GM19455 (cell line): ENCODE measurements around the gene OXSR1.
"Not testable (repeated sequence)": the region's sequence is repeated elsewhere in the genome, so short reads cannot be mapped to it uniquely, and the experiment has no call there.

ENCODE experiments used
- ATAC-seq: cut with Tn5 transposase; IDR thresholded peaks from one replicate; pipeline ENCODE4 v1.9.1; 2021; ENCODE audit not compliant: unreplicated experiment

Gene OXSR1

DNA sequence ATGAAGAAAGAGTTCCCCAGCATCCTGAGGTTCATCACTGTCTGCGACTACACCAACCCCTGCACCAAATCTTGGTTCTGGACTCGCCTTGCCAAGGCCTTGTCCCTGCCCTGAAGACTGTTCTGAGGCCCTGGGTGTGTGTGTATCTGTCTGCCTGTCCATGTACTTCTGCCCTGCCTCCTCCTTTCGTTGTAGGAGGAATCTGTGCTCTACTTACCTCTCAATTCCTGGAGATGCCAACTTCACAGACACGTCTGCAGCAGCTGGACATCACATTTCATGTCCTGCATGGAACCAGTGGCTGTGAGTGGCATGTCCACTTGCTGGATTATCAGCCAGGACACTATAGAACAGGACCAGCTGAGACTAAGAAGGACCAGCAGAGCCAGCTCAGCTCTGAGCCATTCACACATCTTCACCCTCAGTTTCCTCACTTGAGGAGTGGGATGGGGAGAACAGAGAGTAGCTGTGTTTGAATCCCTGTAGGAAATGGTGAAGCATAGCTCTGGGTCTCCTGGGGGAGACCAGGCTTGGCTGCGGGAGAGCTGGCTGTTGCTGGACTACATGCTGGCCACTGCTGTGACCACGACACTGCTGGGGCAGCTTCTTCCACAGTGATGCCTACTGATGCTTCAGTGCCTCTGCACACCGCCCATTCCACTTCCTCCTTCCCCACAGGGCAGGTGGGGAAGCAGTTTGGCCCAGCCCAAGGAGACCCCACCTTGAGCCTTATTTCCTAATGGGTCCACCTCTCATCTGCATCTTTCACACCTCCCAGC is 24.0 kb upstream of the OXSR1 start:
- no peak for ATAC-seq

DNA sequence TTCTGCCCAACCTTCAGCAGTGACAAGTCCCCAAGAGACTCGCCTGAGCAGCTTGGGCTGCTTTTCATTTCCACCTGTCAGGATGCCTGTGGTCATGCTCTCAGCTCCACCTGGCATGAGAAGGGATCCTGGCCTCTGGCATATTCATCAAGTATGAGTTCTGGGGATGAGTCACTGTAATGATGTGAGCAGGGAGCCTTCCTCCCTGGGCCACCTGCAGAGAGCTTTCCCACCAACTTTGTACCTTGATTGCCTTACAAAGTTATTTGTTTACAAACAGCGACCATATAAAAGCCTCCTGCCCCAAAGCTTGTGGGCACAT is 23.4 kb upstream of the OXSR1 start:
- ATAC-seq = no peak

DNA sequence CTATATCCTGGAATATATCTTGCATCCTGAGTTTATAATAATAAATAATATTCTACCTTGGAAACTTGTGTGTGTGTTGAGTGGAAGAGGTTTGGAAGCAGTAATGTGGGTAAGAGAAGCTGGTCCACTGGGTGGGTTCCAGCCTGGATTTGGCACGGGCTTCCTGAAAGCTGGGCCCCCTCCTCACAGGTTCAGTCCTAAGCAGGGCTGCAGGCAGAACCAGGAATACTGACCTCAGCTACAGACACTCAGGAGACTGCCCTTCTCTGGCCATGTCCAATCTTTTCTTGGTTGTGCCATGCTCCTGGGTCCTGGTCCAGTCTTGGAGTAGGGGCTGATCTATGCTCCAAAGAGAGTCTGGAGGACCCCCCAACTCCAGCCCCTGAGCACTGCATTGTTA is 22.4 kb upstream of the OXSR1 start:
- no peak for ATAC-seq

DNA sequence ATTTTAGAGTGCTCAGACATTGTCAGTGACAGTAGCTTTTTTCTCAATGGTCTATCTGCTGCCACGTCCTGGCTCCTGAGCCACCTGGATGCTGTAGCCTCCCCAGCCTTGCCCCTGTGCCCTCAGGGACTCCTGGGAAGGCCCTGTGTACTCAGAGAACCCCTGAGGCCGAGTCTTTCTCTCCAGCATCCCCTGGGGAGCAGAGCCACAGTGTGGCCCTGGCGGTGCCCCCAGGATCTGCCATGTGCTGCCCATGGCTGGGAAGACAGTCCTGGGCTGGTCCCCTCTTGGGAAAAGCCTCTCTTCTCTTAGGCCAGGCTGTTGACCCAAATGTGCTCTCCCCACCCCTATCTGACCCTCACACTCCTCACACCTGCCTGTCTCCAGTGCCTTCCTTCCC is 21.8 kb upstream of the OXSR1 start:
- no peak for ATAC-seq

DNA sequence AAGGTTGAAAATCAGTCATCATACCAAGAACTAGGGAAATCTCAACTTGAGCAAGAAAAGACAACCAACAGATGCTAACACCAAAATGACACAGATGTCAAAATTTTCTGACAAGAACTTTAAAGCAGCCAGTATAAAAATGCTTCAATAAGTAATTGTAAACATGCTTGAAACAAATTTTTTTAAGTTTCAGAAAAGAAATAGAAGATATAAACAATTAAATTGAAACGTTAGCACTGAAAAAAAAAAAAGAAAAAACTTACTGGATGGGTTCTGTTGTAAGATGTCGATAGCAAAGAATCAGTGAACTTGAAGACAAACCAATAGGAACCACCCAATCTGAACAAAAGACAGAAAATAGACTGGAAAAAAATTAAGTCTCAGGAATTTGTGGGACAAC is 18.8 kb upstream of the OXSR1 start:
- ATAC-seq = no peak

DNA sequence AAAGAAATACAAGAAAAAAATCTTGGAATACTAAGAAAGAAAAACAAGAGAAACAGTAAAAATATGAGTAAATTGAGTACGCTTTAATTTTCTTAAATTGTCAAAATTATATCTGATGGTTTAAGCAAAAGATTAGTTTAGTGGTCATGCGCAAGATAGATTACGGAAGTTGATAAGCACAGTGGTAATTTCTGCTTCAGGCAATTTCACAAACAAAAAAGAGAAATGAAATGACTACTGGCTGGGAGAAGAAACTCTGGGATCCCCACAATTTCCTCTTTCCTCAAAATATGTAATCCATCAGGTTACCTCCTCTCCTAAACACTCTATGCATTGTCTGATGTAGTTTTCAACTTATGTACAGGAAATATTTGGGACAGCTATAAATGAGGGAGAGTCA is 17.9 kb upstream of the OXSR1 start:
- ATAC-seq = no peak

DNA sequence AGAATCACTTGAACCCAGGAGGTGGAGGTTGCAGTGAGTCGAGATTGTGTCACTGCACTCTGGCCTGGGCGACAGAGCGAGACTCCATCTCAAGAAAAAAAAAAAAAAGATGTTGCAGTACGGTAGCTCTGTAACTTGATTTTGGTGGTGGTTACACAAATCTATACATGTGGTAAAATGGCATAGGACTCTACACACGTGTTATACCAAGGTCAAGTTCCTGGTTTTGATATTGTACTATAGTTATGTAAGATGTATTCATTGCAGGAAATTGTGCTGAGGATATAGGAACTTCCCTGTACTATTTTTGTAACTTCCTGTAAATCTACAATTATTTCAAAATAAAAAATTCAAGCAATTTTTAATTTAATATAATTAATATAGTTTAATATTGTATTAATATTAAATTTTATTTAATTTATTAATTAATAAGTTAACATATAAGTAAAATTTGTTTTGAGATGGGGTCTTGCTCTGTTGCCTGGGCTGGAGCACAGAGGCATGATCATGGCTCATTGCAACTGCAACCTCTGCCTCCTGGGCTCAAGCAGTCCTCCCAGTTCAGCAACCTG is 16.9 kb upstream of the OXSR1 start:
- no peak for ATAC-seq

DNA sequence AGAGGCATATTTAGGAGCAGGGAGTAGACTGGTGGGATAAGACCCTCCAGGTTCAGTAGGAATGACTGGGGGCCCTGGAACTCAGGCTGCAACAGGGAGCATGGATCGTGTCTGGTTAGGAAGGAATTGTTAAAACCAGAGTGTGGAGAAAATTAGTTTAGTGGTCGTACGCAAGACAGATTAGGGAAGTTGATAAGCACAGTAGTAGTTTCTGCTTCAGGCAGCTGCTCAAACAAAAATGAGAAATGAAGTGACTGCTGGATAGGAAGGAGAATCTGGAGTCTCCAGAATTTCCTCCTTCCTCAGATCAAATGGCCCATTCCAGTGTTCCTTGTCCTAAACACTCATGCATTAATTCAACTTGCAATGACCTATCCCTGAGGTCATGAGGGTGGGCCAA is 15.6 kb upstream of the OXSR1 start:
- no peak for ATAC-seq

DNA sequence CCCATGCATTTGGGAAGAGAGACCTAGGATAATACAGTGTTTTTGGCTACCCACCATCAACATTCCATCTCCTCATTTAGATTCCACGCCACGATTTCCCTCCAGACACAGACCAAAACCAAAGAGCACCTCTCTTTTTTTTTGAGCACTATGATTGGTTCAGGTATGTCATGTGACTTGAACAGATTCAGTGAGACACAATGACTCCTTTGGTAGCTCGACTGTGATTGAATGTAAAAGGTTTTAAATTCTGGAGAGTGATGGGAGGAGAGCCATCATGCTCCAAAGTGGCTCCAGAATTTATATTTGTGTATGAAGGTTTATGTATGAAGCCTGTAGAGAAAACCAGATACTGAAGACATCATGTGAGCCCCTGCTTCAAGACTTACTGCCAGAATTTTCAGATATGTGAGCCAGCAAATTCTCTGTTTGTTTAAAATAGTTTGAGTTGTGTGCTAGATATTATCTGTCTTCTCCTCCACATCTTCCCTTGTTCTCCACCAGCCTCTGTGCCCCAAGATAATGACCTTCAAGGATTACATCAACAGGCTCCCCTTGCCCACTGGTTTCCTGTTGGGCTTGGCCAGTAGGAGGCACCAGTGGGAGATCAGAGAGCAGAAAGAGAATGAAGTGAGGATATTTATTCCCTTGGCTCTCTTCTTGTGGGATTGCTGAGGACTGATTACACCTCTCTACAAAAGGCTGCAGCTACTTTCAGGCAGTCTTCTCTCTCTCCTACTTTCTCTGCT is 14.4 kb upstream of the OXSR1 start:
- no peak for ATAC-seq

DNA sequence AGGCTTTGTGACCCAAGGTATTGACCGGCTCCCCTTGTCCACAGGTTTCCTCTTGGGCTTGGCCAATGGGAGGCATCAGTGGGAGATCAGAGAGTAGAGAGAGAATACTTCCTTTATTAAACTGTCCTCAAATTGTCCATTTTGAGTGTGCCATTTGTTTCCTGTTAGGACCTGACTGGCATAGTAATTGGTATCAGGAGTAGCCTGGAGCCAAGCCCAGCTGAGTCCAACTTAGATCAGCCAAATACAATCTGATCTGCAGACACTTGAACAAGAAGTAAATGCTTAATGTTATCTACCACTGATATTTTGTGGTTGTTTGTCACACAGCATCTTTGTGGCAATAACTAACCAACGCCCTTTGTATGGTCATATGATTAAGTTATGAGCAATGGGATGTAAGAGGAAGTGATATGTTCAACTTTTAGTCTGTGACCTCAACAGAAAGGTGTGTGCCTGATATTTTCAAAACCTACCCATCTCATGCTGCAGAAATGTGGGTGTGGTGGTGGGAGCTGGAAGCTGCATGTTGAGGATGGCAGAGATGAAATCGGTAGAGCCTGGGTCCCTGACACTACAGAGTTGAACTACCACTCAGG is 13.6 kb upstream of the OXSR1 start:
- no peak for ATAC-seq

DNA sequence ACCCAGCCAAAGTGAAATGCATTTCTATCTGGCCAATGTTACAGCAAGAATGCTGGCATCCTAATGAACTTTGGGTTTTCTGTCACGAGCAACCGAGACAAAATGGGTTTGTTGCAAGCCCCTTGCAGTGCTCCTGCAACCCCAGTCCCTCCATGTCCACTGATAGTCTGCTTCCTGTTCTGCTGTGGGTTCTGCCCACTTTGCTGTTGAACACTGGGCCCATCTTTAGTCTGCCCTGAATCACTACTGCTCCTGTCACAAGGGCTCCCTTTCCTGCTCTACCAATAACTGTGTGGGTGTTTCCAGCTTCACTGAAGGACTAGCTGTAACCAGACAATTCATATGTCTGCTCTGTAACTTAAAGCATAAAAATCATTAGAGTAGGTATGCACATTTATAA is 12.7 kb upstream of the OXSR1 start:
- ATAC-seq = no peak

DNA sequence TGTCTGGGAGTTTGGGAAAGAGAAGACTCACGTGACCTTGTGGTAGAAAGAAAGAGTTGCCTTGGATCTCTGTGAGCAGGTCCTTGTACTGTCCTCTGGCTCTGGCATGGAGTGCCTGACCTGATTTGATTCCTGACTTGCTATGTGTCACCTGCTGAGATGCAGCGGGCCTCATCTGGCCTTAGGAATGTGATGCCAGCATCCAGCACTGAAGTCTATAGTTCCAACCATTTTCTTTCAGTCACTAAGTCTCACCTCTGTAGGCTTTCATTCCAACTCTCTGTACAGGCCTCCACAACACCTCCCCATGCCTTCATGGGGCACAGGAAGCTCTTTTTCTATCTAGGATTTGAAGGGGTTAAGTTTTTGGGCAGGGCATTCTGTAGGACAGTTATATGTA is 12.1 kb upstream of the OXSR1 start:
- ATAC-seq = no peak

DNA sequence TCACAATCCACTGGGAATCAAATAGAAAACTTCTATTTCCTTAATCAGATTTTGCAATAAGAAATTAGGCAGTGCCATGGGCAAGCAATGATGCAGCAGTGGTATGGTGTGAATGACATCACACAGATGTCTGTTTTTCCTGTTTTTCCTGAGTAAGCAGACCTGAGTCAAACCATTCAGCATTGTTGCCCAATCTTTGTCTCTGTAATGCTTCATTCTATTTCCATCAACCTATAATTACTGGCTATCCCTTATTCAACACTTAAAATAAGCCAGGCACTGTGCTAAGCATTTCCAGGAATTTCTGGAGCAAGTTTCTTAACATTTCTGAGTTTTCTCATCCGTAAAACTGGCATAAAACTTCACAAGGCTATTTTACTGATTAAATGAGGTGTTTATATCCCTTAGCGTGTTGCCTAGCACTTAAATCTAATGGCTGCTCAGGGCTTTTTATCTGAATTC is 11.3 kb upstream of the OXSR1 start:
- ATAC-seq = no peak

DNA sequence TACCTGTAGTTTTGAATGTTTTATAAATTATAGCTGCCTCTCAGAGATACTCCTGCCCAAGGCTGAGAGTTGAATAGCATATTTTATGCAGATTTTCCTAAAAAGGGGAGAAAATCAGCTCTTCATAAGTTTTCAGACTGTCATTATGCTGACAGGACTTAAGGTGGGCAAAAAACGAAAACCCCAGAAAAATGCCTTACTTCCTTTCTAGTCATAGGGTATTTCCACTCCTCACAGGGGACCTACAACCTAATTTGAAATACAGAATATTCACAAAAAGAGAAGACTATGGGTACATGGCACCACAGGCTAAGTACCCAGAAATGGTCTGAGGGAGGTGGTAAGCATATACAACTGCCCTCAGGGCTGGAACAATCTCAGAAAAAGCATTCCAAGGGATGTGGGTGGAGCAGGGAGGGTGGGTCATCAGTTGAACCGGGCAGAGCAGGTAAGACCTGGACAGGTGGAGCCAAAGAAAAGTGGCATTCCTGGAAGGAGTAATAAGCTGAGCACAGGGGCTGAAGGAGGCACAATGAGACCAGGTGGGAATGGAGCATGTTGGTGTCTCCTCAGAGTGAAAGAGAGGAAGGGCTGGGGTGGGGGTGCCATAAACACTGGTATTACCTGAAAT is 10.6 kb upstream of the OXSR1 start:
- ATAC-seq = no peak

DNA sequence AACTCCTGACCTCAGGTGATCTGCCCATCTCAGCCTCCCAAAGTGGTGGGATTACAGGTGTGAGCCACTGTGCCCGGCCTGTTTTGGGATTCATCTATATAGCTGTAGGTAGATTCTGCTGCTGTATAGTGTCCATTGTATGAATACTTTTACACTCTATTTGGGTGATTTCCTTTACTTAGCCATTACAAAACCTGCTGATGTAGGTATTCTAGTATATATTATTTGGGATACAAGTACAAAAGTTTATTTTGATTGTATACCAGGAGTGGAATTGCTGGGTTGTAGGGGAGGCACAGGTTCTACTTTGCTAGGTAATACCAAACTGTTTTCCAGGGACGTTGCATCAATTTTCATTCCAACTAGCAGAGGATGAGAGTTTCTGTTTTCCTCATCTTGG is 9.5 kb upstream of the OXSR1 start:
- ATAC-seq = no peak

DNA sequence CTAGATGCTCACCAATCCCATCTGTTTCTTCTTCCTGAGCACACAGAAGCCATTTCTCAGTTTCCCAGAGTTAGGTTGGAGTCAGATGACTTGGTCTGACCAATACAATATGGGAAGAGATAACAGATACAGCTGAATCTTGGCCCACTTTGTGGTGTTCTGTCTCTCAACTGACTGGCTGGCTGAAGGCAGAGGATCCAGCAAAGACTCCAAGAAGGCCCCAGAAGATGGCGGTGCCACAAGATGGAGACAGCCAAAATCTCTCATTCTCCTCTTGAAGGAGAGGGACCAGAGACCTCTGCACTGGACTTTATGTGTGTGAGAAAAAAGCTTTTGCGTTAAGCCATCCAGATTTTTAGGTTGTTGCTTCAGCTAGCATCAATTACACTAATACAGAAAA is 8.2 kb upstream of the OXSR1 start:
- ATAC-seq = no peak

DNA sequence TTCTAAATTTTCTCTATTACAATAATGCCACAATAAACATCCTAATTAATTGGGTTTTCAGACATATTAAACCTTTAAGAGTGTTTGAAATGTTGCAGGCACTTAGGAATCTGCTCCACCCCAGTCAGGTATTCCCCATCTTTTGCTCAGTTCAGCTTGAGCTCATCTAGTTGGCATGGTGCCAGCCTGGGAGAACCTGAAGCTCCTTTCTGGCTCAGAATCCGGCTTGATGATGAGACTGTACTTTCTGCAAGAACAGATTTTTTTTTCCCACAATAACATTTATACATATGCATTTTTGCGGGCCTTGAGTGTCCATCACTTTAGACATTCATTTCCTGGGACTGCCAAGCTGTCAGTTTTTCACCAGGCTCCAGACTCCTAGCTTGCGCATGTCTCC is 7.7 kb upstream of the OXSR1 start:
- ATAC-seq = no peak

DNA sequence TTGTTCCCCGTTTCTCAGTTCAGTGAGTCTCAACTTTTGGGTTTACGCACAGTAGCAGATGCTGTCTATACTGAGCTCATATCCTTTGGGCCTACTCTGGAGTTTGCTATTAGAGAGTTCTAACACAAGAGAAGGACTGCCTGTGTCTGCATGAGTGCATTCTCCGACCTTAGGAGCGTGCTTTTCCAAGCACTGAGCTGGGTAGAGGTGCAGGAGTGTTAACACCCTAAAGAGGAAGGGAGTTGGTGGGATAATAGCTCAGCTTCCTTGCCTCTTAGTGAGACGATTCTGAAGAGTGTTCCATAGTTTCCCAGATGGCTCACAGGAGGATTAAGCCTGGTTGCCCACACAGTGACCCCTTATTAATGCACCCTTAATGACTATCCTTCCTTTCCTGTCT is 6.9 kb upstream of the OXSR1 start:
- no peak for ATAC-seq

DNA sequence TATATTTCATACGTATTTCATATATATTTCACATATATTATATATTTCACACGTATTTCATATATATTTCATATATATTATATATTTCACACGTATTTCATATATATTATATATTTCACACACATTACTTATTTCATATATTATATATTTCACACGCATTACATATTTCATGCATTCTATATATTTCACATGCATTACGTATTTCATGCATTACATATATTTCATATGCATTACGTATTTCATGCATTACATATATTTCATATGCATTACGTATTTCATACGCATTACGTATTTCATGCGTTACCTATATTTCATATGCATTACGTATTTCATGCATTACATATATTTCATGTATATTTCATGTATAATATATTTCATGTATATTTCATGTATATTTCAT is 4.6 kb upstream of the OXSR1 start:
- not testable (repeated sequence) for ATAC-seq

DNA sequence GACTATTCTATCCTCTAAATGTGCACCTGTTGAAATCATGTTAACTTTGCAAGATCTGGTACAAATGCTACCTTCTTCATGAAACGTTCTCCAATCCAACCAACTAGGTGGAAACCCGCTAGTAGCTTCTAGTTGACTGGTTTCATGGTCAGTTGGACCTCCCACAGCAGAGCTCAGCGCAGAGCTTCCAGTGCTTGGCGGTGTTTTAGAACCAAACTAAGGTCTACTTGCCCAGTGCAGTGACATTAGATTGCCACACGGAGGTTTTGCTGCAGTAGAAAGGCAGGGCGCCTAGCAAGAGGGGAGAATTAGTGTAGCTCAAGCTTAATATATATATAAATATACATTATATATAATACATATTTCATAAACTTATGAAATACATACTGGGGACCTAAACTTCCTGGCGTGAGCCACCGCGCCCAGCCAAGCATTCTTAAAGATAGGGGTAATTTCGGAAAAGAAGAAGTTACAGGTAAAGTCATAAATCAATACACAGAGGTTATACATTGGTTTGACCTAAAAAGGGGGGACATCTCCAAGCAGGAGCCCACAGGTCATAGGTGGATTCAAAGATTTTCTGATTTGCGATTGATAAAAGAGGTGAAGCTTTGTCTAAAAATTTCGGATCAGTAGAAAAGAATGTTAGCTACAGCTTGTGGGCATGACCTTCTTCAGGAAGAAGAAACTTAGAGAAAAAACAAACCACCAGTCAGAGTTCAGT is 2.1 kb upstream of the OXSR1 start:
- ATAC-seq = no peak
